Body of pancreas (tissue), 4 donors: ENCODE results near the gene MAN1B1. TPM values are rescaled to one million over a fixed set of nuclear protein-coding genes. Genes with fewer than 3 reads are reported as not detected.
A peak's percentile ranks its signal among the peaks of the same experiment; 100 is the strongest.

Experiments
- ATAC-seq: fragments of 150-250 bp; one replicate; pipeline ENCODE4 v1.9.1; 2016
- DNase-seq, 4 donors: peaks; one replicate each; pipeline ENCODE4 v3.0.0-alpha.2; 2019
- H3K27ac ChIP-seq, 4 donors: fragments of 200-600 bp; sonication (generic); 1 replicate in 3 of 4; 2 replicates in 1 of 4; pipeline versions ENCODE4 v1.5.1 to v1.6.1; 2016 to 2019; ENCODE audit warnings: mild to moderate bottlenecking in 1 of 4, mixed read lengths in 1 of 4, moderate library complexity in 1 of 4
- H3K27me3 ChIP-seq, 2 donors: fragments of 200-600 bp; sonication (generic); one replicate each; pipeline ENCODE4 v1.6.0; 2016; ENCODE audit warnings: mild to moderate bottlenecking in 1 of 2
- H3K36me3 ChIP-seq, 2 donors: fragments of 200-600 bp; sonication (generic); replicated peaks in 1 of 2; 2 replicates each; pipeline ENCODE4 v1.5.1; 2016; ENCODE audit warnings: low read depth in 2 of 2; ENCODE audit not compliant: insufficient read depth in 1 of 2
- H3K4me1 ChIP-seq: fragments of 200-600 bp; sonication (generic); one replicate; pipeline ENCODE4 v1.6.0; 2016
- H3K4me3 ChIP-seq, 2 donors: fragments of 200-600 bp; sonication (generic); 1 replicate in 1 of 2; 2 replicates in 1 of 2; pipeline ENCODE4 v1.5.1; 2016 to 2019
- H3K9me3 ChIP-seq, 3 donors: fragments of 200-600 bp; sonication (generic); 1 replicate in 2 of 3; 2 replicates in 1 of 3; pipeline ENCODE4 v1.5.1; 2016
- POLR2A ChIP-seq, 3 donors: fragments of 450-650 bp; IDR thresholded peaks; one replicate each; pipeline ENCODE4 v1.6.1; 2016; ENCODE audit warnings: antibody characterized with exemption in 3 of 3, mild to moderate bottlenecking in 2 of 3
- WGBS, 2 donors: methylation state at CpG; one replicate each; pipeline ENCODE4 v1.1.5; 2017; 5-methylcytosine and 5-hydroxymethylcytosine counted together
- intact Hi-C: fragments of 100-400 bp; cut with DNase I; formaldehyde crosslinking; loops from one replicate; pipeline ENCODE4 v1.15.1; 2023
- total RNA-seq, 2 donors: library from RNA; depleted of rRNA; stranded (reverse); fragments of >200 nt; gene quantifications; one replicate each; pipeline ENCODE4 v1.1.0, GENCODE V29; 2016
- TF ChIP-seq, protein P1 (sequence below), 7 experiments: fragments of 450-650 bp in 4 of 7; fragments of 200-600 bp in 3 of 7; sonication (generic) in 3 of 7; IDR thresholded peaks; one replicate each; pipeline ENCODE4 v1.5.1; 2016 to 2019; ENCODE audit warnings: antibody characterized with exemption in 7 of 7

Gene MAN1B1
- total RNA-seq, 2 donors from 2014 or later, result 32.6 to 34.2 TPM

DNA sequence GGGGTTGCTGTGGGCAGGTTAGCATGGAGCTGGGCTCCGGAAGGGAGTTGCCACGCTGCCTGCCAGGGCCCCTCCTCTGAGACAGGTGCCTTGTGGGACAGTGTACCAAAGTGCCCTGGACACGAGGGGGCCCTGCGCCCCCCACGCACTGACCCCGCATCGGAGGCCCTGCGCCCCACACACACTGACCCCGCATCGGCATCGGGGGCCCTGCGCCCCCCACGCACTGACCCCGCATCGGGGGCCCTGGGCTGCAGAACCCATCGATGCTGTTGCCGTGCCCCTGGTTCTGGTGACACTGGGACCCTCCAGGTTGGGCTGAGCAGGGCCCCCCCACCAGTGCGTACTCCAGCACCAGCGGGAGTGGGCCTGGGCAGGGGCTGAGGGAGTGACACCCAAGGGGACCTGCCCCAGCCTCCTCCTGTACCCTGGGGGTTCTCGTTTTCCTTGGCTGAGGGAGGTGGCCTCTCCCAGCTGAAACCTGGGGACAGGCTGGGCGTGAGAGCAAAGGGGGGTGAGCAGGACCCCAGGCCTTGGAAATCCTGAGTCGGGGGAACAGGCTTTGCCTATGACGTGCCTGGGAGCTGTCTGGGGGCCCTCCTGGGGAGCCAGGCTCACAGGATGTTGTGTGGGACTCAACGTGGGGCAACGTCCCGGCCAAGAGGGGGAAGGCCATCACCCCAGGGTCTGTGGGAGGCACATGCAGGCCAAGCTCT lies 23.3 kb upstream of the MAN1B1 start:
- no peak overlapping the region for H3K27ac ChIP-seq
- 69% methylated on average over 18 of the region's 26 CpGs; no CpG with 5 or more reads in 1 of the 2 donors for WGBS, 2 donors
- no peak for ATAC-seq

DNA sequence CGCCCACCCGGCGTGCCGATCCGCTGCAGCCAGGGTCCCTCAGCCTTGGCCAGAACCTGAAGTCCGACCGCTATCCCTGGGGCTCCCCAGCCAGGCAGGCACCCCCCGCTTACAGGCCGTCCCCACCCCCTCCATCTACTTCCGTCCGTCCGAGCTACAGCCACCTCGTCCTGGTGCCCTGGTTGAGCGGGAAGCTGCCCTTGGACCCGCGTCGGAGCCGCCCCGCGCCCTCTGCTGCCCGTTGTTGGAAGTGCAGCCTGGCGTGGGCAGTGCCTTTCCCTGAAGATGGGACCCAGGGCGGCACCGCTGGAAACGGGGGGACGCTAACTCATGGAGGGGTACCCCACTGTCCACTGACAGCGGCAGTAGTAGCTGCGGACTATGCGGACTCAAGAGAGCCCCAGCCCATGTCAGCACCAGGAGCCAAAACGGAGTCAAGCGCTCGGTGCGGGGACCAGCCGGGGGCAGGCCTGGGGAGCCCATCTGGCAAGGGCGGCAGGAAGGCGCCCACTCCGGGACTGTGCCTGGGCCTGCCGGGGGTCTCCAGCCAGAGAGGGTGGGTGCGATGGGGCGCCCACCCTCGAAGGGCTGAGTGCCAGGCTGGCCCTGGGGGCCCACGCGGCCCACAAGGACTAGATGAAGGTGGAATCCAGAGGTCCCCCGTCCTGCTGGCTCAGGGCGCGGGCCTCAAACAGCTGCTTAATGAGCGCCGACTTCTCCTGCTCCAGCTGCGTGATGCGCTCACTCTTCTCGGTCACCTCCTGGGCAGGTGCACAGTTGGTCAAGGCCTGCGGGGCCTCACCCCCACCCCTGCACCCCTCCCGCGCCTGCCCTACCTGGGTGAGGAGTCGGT lies 22.5 kb upstream of the MAN1B1 start:
- intact Hi-C loops, result loop anchor here (2.0 kb wide), 1 partner anchor 15 kb away; no protein-coding TSS in a partner anchor
- Histone ChIP-seq H3K36me3 (no peaks in the 10 kb centered on the region), H3K27ac (no peak overlapping the region), H3K27me3 (no peaks in the 10 kb centered on the region), H3K4me3 (no peak overlapping the region), H3K4me1 (peaks cover 6% of the 10 kb centered on the region), H3K9me3 (no peaks in the 10 kb centered on the region)
- ATAC-seq (peak; percentile 76), DNase-seq (peak; percentile 64 to 76 (median 74))
- WGBS, 2 donors, result 41 to 65% methylated on average over 12 to 55 of the region's 55 CpGs
- no peak for TF ChIP-seq POLR2A (IDR thresholded peaks at IDR 0.05)
- TF ChIP-seq, protein P1, sequence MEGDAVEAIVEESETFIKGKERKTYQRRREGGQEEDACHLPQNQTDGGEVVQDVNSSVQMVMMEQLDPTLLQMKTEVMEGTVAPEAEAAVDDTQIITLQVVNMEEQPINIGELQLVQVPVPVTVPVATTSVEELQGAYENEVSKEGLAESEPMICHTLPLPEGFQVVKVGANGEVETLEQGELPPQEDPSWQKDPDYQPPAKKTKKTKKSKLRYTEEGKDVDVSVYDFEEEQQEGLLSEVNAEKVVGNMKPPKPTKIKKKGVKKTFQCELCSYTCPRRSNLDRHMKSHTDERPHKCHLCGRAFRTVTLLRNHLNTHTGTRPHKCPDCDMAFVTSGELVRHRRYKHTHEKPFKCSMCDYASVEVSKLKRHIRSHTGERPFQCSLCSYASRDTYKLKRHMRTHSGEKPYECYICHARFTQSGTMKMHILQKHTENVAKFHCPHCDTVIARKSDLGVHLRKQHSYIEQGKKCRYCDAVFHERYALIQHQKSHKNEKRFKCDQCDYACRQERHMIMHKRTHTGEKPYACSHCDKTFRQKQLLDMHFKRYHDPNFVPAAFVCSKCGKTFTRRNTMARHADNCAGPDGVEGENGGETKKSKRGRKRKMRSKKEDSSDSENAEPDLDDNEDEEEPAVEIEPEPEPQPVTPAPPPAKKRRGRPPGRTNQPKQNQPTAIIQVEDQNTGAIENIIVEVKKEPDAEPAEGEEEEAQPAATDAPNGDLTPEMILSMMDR (IDR thresholded peaks at IDR 0.05), result peak; percentile 91 to 97 (median 94)

More for the DNA sequence above, 23.3 kb upstream of the MAN1B1 start:
- TF ChIP-seq, protein P1 (IDR thresholded peaks at IDR 0.05), result no peak
- no peak for TF ChIP-seq POLR2A (IDR thresholded peaks at IDR 0.05)
- no peaks in the 10 kb centered on the region for H3K27me3 ChIP-seq
- no peaks in the 10 kb centered on the region for H3K9me3 ChIP-seq
- DNase-seq, result no peak
- H3K4me1 ChIP-seq, result peaks cover 6% of the 10 kb centered on the region
- intact Hi-C loops, result loop anchor here (2.0 kb wide), 1 partner anchor 15 kb away; no protein-coding TSS in a partner anchor
- H3K36me3 ChIP-seq, result no peaks in the 10 kb centered on the region
- no peak overlapping the region for H3K4me3 ChIP-seq

DNA sequence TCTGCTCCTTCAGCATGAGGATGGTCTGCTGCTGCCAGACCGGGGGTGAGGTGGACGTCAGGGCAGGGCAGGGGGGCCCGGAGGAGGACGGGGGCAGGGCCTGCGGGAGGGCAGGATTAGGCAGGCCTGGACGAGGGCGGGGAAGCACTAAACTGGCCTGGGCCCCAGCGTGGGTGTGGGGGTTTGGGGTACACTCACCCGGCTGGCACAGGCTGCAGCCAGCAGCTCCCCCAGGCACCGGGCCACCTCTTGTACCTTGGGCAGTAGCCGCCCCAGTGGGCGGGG lies 22.0 kb upstream of the MAN1B1 start:
- no peak overlapping the region for H3K4me3 ChIP-seq
- TF ChIP-seq, protein P1 (IDR thresholded peaks at IDR 0.05), result no peak
- TF ChIP-seq POLR2A (IDR thresholded peaks at IDR 0.05), result no peak
- intact Hi-C loops, result loop anchor here (2.0 kb wide), 1 partner anchor 16 kb away; no protein-coding TSS in a partner anchor
- H3K4me1 ChIP-seq, result peaks cover 12% of the 10 kb centered on the region
- H3K9me3 ChIP-seq, result no peaks in the 10 kb centered on the region
- ATAC-seq, result no peak
- no peaks in the 10 kb centered on the region for H3K27me3 ChIP-seq
- no peaks in the 10 kb centered on the region for H3K36me3 ChIP-seq
- WGBS, 2 donors, result 75 to 87% methylated on average over 11 to 12 of the region's 12 CpGs
- DNase-seq, result no peak
- H3K27ac ChIP-seq, result no peak overlapping the region

DNA sequence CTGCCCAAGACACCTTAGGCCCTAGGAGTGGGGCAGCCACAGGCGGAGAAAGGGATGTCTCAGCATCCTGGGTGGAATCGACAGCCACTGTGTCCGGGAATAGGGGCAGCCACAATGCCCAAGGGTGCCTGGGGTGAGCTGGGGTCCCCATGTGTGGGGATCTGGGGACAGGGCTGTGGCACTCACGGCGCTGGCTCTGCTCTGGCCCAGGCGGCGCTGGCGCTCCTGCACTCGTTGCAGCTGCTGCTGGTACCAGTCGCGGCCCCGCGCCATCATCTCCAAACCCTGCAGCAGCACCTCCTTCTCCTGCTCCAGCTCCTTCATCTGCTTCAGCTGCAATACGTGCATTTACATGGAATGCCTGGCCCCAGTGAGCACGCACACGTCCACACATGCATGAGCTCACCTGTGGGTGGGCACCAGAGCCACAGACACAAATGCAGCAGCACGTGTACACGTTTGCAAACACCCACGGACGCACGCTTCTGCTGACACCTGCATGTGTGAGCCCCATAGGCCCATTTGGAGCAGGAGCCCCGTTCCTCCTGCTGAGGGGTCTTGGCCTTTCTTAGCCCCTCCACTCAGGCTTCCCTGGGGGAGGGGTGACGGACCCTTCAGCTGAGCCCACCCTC lies 21.3 kb upstream of the MAN1B1 start:
- WGBS, 2 donors, result 91 to 100% methylated on average over 2 to 23 of the region's 23 CpGs
- Histone ChIP-seq H3K9me3 (no peaks in the 10 kb centered on the region), H3K4me1 (peaks cover 18% of the 10 kb centered on the region), H3K27me3 (no peaks in the 10 kb centered on the region), H3K4me3 (no peak overlapping the region), H3K36me3 (no peaks in the 10 kb centered on the region), H3K27ac (no peak overlapping the region)
- intact Hi-C loops, result loop anchor here (2.0 kb wide), 1 partner anchor 17 kb away; no protein-coding TSS in a partner anchor
- TF ChIP-seq, protein P1 (IDR thresholded peaks at IDR 0.05), result no peak
- TF ChIP-seq POLR2A (IDR thresholded peaks at IDR 0.05), result no peak
- no peak for ATAC-seq
- no peak for DNase-seq
